ENCODE measurements around the gene ACOT7.

Gene ACOT7

DNA sequence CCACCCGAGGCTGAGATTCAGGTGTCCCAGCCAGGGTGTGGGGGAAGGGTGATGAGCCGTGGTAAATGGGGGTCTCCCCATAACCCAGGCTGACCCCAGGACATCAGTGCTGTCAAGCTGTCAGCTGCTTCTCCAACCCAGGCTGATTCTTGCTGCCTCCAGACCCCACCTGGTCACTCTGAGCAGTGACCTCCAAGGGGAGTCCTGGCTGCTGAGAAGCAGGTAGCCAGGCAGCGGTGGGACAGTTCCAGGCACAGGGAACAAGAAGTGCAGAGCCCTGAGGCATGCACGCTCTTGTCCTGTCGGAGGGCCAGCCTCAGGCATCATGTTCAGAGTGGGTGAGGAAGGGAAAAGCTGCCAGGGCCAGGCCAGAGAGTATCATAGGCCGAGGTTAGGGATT is 32.1 kb upstream of the ACOT7 start:
- Histone ChIP-seq H3K4me3 (ENCODE audit: low read length) (no peak overlapping the region), H3F3A (ENCODE audit: insufficient read depth, low read length) (no peaks in the 10 kb centered on the region), H3K27ac (ENCODE audit: low read length) (no peak overlapping the region), H3K36me3 (replicated peaks; ENCODE audit: insufficient read depth, low read length) (no peaks in the 10 kb centered on the region), H4K20me1 (ENCODE audit: insufficient read depth, low read length) (no peaks in the 10 kb centered on the region; the same call in 1 of the 2 replicates), H2AFZ (ENCODE audit: low read length) (no peak overlapping the region), H3K9me3 (replicated peaks; ENCODE audit: insufficient read depth, low read length) (no peaks in the 10 kb centered on the region), H3K27me3 (replicated peaks; ENCODE audit: insufficient read depth, low read length) (peaks cover 90% of the 10 kb centered on the region), H3K4me1 (ENCODE audit: low read length) (no peaks in the 10 kb centered on the region), H3K9ac (ENCODE audit: low read length) (no peak overlapping the region), H3K9me2 (replicated peaks; ENCODE audit: insufficient read depth, low read length) (no peaks in the 10 kb centered on the region), H3K79me2 (ENCODE audit: low read length) (no peaks in the 10 kb centered on the region), H3K4me2 (ENCODE audit: low read depth, low read length) (no peak overlapping the region)
- no peak for DNase-seq
- no peak for TF ChIP-seq EZH2 (optimal IDR thresholded peaks at IDR 0.05; ENCODE audit: low read depth, low read length)
- TF ChIP-seq CTCF (IDR thresholded peaks at IDR 0.05; ENCODE audit: low read length), result no peak
- no peak for TF ChIP-seq EZH2phosphoT487 (IDR thresholded peaks at IDR 0.05; ENCODE audit: low read length)

- H3K36me3 ChIP-seq (replicated peaks; ENCODE audit: insufficient read depth, low read length), result no peaks in the 10 kb centered on the region
- peak within 1 kb of the TSS; percentile 8; the same call in 1 of the 2 replicates for H3K4me2 ChIP-seq (ENCODE audit: low read depth, low read length)
- H3K4me3 ChIP-seq (ENCODE audit: low read length), result no peak within 1 kb of the TSS
- H3K9me2 ChIP-seq (replicated peaks; ENCODE audit: insufficient read depth, low read length), result no peaks in the 10 kb centered on the region
- H3K27ac ChIP-seq (ENCODE audit: low read length), result no peak within 1 kb of the TSS
- TF ChIP-seq EZH2phosphoT487 (IDR thresholded peaks at IDR 0.05; ENCODE audit: low read length) (no peak), CTCF (IDR thresholded peaks at IDR 0.05; ENCODE audit: low read length) (no peak), EZH2 (optimal IDR thresholded peaks at IDR 0.05; ENCODE audit: low read depth, low read length) (no peak)
- no peak within 1 kb of the TSS for H3K9ac ChIP-seq (ENCODE audit: low read length)
- no peak within 1 kb of the TSS for H2AFZ ChIP-seq (ENCODE audit: low read length)
- H4K20me1 ChIP-seq (ENCODE audit: insufficient read depth, low read length), result no peaks in the 10 kb centered on the region; the same call in 1 of the 2 replicates
- DNase-seq, result no peak
- H3K4me1 ChIP-seq (ENCODE audit: low read length), result no peaks in the 10 kb centered on the region
- H3K79me2 ChIP-seq (ENCODE audit: low read length), result no peaks in the 10 kb centered on the region
- H3K9me3 ChIP-seq (replicated peaks; ENCODE audit: insufficient read depth, low read length), result no peaks in the 10 kb centered on the region
- peaks cover 90% of the 10 kb centered on the region for H3K27me3 ChIP-seq (replicated peaks; ENCODE audit: insufficient read depth, low read length)
- no peaks in the 10 kb centered on the region for H3F3A ChIP-seq (ENCODE audit: insufficient read depth, low read length)
Observed at GRCh38 chr1:6424619-6425593, 31.3 kb upstream of the ACOT7 start, which contains the start of gene ESPN. ESPN (plus strand) TSS chr1:6424776; CDS start chr1:6424956, 180 bp downstream.

DNA sequence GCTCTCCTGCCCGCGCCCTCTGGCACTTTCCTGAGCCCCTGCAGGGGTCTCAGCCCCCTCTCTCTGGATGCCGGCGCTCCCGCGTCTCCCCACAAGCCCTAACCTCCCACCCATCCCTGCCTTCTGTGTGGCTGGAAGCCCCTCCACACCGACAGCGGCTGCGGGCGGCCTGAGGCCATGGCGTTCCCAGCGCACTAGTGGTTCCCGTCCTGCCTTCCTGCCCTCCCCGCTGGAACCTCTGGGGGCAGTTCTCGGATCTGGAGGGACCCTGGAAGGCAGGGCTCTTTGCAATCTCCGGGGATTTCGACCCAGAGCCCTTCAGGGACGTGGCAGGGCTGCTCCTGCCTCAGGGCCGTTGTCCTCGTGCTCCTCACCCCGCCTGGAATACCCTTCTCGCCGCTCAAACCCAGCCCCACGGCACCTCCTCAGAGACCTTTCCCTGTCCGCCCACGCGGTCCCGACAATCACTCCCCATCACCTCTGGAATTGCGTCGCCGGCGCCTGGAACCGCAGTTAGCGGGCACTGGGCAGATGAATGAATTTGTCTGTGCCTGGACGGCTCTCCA is 30.5 kb upstream of the ACOT7 start:
- peak overlapping the region; percentile 8; the same call in 1 of the 2 replicates for H3K4me2 ChIP-seq (ENCODE audit: low read depth, low read length)
- H3K4me1 ChIP-seq (ENCODE audit: low read length), result no peaks in the 10 kb centered on the region
- no peaks in the 10 kb centered on the region for H3K9me2 ChIP-seq (replicated peaks; ENCODE audit: insufficient read depth, low read length)
- no peaks in the 10 kb centered on the region for H3K36me3 ChIP-seq (replicated peaks; ENCODE audit: insufficient read depth, low read length)
- no peak overlapping the region for H3K4me3 ChIP-seq (ENCODE audit: low read length)
- no peak for TF ChIP-seq EZH2 (optimal IDR thresholded peaks at IDR 0.05; ENCODE audit: low read depth, low read length)
- no peak for TF ChIP-seq CTCF (IDR thresholded peaks at IDR 0.05; ENCODE audit: low read length)
- TF ChIP-seq EZH2phosphoT487 (IDR thresholded peaks at IDR 0.05; ENCODE audit: low read length), result no peak
- H2AFZ ChIP-seq (ENCODE audit: low read length), result no peak overlapping the region
- H3K9me3 ChIP-seq (replicated peaks; ENCODE audit: insufficient read depth, low read length), result no peaks in the 10 kb centered on the region
- no peaks in the 10 kb centered on the region for H3F3A ChIP-seq (ENCODE audit: insufficient read depth, low read length)
- H3K27me3 ChIP-seq (replicated peaks; ENCODE audit: insufficient read depth, low read length), result peaks cover 91% of the 10 kb centered on the region
- no peak overlapping the region for H3K9ac ChIP-seq (ENCODE audit: low read length)
- H3K27ac ChIP-seq (ENCODE audit: low read length), result no peak overlapping the region
- DNase-seq, result no peak
- no peaks in the 10 kb centered on the region for H3K79me2 ChIP-seq (ENCODE audit: low read length)
- H4K20me1 ChIP-seq (ENCODE audit: insufficient read depth, low read length), result no peaks in the 10 kb centered on the region; the same call in 1 of the 2 replicates
